DMS153 (cell line): ENCODE results near the gene ADAM22.
"Not testable (repeated sequence)": the region's sequence is repeated elsewhere in the genome, so short reads cannot be mapped to it uniquely, and the experiment has no call there.

Experiments
- DNase-seq: peaks from one replicate; lab custom pipeline; 2025; lab: John Stamatoyannopoulos, UW

ADAM22 gene

GRCh38 chr7:88109612-88110011 is 175.6 kb downstream of the ADAM22 start:
- DNase-seq = peak; percentile 34

- DNase-seq = no peak
These were observed 177.2 kb downstream of the ADAM22 start for GRCh38 chr7:88111140-88111743.

- DNase-seq = no peak
These were observed 178.0 kb downstream of the ADAM22 start for GRCh38 chr7:88111954-88112471.

GRCh38 chr7:88115258-88115796 is 181.3 kb downstream of the ADAM22 start:
- DNase-seq = no peak

- no peak for DNase-seq
These were observed 181.8 kb downstream of the ADAM22 start for GRCh38 chr7:88115816-88116215.

GRCh38 chr7:88116235-88116795 is 182.3 kb downstream of the ADAM22 start:
- DNase-seq = no peak

GRCh38 chr7:88117325-88117724 is 183.3 kb downstream of the ADAM22 start:
- DNase-seq = no peak

- no peak for DNase-seq
These were observed 187.3 kb downstream of the ADAM22 start for GRCh38 chr7:88121335-88121734.

GRCh38 chr7:88127637-88128290 is 193.7 kb downstream of the ADAM22 start:
- no peak for DNase-seq

- no peak for DNase-seq
These were observed 198.7 kb downstream of the ADAM22 start for GRCh38 chr7:88132725-88133124.

GRCh38 chr7:88140947-88141346 is 206.9 kb downstream of the ADAM22 start:
- DNase-seq = no peak

GRCh38 chr7:88141479-88141878 is 207.4 kb downstream of the ADAM22 start:
- DNase-seq = no peak

- DNase-seq = no peak
These were observed 207.9 kb downstream of the ADAM22 start for GRCh38 chr7:88141953-88142352.

GRCh38 chr7:88146616-88147015 is 212.6 kb downstream of the ADAM22 start:
- no peak for DNase-seq

GRCh38 chr7:88147341-88147740 is 213.3 kb downstream of the ADAM22 start:
- DNase-seq = no peak

GRCh38 chr7:88147949-88148348 is 213.9 kb downstream of the ADAM22 start:
- DNase-seq = no peak

GRCh38 chr7:88150033-88150432 is 216.0 kb downstream of the ADAM22 start:
- DNase-seq = no peak

GRCh38 chr7:88151119-88151790 is 217.2 kb downstream of the ADAM22 start:
- DNase-seq = no peak

- no peak for DNase-seq
These were observed 219.3 kb downstream of the ADAM22 start for GRCh38 chr7:88153378-88153777.

- DNase-seq = no peak
These were observed 221.7 kb downstream of the ADAM22 start for GRCh38 chr7:88155756-88156155.

- no peak for DNase-seq
These were observed 222.3 kb downstream of the ADAM22 start for GRCh38 chr7:88156356-88156755.

- not testable (repeated sequence) for DNase-seq
These were observed 225.7 kb downstream of the ADAM22 start for GRCh38 chr7:88159741-88160140.

GRCh38 chr7:88165697-88166096 is 231.6 kb downstream of the ADAM22 start:
- DNase-seq = no peak
